ENCODE results near the gene GCC1. TPM values are rescaled to one million over a fixed set of nuclear protein-coding genes. Genes with fewer than 3 reads are reported as not detected.

GCC1 gene
- total RNA-seq, 1 donor, result 26.8 TPM

DNA sequence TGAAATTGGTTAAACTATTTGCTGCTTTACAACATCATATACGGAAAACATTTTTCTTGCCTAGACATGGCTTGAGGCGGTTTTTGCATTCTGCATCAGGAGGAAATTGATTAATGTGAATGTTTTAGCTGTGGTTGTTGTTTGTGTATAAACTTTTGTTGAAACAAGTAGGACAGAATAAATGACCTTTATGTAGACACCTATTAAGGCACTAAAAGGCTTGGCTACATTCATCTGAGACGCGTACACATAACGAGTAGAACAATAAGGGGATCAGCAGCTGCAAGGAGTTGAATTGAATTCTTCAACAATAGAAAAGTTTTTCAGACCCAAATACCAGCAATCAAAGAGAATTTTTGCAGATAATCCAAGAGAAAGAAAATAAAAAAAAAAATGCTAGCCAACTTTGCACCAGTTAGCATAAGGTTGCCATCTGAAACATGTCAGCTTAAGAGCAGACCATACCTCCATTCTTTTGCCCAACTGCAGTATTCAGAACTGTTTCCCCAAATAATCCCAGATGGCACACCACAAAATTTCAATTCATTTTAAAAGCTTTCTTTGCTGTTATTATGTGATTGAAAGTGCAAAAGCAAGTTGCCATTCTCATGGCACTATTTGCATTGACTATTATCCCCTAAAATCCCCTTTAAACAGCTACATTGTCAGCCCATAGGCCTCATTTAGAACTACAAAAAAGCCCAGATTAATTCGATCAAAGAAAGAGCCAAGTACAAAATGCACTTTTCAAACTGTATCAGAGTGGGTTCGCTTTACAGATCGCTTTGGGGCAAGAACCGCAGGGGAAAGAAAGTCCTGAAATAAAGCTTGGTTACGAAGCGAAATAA, 49.6 kb downstream of the GCC1 start:
- Histone ChIP-seq H3K4me1 (ENCODE audit: insufficient read depth, low read length) (no peaks in the 10 kb centered on the region), H3K9me3 (ENCODE audit: low read depth, low read length) (no peaks in the 10 kb centered on the region), H3K4me3 (ENCODE audit: low read length) (no peak overlapping the region), H3K27me3 (ENCODE audit: insufficient read depth, low read length) (peaks cover 31% of the 10 kb centered on the region)

GRCh38 chr7:127534636-127535035, 50.8 kb downstream of the GCC1 start:
- no peaks in the 10 kb centered on the region for H3K9me3 ChIP-seq (ENCODE audit: low read depth, low read length)
- no peaks in the 10 kb centered on the region for H3K4me1 ChIP-seq (ENCODE audit: insufficient read depth, low read length)
- H3K27me3 ChIP-seq (ENCODE audit: insufficient read depth, low read length), result peaks cover 31% of the 10 kb centered on the region
- H3K4me3 ChIP-seq (ENCODE audit: low read length), result no peak overlapping the region

DNA sequence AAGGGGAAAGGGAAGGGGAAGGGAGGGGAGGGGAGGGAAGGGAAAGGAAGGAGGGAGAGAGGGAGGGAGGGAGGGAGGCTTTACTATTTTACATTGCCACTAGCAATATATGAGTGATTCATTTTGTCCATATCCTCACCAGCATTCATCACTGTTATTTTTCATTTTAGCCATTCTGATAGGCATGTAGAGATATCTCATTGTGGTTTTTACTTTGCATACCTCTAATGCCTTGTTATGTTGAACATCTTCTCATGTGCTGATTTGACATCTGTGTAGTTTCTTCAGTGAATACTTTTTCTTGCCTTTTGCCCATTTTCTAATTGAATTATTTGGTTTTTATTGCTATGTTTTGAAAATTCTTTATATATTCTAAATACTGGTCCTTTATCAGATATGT, 52.7 kb downstream of the GCC1 start:
- Histone ChIP-seq H3K9me3 (ENCODE audit: low read depth, low read length) (no peaks in the 10 kb centered on the region), H3K27me3 (ENCODE audit: insufficient read depth, low read length) (peaks cover 23% of the 10 kb centered on the region), H3K4me3 (ENCODE audit: low read length) (no peak overlapping the region), H3K4me1 (ENCODE audit: insufficient read depth, low read length) (no peaks in the 10 kb centered on the region)

- Histone ChIP-seq H3K4me1 (ENCODE audit: insufficient read depth, low read length) (no peaks in the 10 kb centered on the region), H3K4me3 (ENCODE audit: low read length) (no peak overlapping the region), H3K9me3 (ENCODE audit: low read depth, low read length) (no peaks in the 10 kb centered on the region), H3K27me3 (ENCODE audit: insufficient read depth, low read length) (peaks cover 19% of the 10 kb centered on the region)
These were observed 53.2 kb downstream of the GCC1 start for GRCh38 chr7:127532151-127532550.

Other genes with a start within 250 kb of the GCC1 start
- 91.0 TPM for gene ZNF800, start 192.9 kb downstream of the GCC1 start, total RNA-seq
- 122 TPM for gene ARF5, start 2.8 kb upstream of the GCC1 start, total RNA-seq
- 1.4 TPM for gene FSCN3, start 8.1 kb upstream of the GCC1 start, total RNA-seq
- not detected for gene PAX4, start 32.5 kb upstream of the GCC1 start, total RNA-seq
- 80.2 TPM for gene SND1, start 66.6 kb upstream of the GCC1 start, total RNA-seq